CD4-positive, alpha-beta T cell treated with Interleukin-15 for 4 hours (primary cell): Measurements from ENCODE around the gene OVCA2.

ENCODE experiments used
- DNase-seq: peaks from one replicate; pipeline ENCODE4 v3.0.0-alpha.2; 2020; ENCODE audit warnings: low spot score

OVCA2 gene

DNA sequence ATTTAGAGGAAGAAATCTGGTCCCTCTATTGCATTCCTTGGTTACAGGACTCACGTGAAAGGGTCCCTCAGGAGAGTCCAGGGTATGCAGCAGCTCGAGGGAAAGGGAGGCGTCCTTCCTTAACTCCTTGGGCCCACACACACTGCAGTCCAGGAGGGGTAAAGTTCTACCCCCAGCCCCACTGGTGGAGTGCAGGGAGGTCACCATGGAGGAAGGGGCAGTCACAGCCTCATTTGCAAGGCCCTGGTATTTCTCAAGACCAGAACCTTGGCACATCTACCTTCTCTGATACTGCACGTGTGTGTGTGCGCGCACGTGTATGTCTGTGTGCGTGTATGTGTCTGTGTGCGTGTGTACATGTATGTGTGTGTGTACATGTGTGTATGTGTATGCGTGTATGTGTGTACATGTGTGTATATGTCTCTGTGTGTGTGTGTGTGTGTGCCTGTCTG is 24.2 kb downstream of the OVCA2 start:
- no peak for DNase-seq

DNA sequence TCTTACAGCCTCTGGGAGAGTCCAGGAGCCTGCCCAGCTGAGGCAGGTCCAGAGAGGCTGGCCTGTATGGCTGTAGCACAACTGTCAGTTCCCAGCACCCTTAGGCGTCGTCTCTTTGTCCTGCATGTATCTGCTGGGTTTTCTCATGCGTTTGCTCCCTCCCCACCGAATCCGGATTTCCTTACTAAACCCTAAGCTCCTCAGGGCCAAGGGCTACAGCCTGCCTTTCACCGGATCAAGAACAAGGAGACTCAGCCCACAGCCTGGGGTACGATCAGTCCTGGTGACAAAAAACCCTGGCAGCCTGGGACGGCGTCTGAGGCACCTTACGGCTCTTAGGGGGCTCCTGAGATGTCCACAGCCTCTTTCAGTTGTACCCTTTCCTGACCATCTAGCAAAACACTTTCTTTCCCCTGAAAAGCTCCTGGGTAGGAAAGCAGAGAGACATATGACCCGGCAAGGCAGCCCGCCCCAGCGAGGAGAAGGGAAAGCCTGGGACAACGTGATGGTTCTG is 25.3 kb downstream of the OVCA2 start:
- no peak for DNase-seq

DNA sequence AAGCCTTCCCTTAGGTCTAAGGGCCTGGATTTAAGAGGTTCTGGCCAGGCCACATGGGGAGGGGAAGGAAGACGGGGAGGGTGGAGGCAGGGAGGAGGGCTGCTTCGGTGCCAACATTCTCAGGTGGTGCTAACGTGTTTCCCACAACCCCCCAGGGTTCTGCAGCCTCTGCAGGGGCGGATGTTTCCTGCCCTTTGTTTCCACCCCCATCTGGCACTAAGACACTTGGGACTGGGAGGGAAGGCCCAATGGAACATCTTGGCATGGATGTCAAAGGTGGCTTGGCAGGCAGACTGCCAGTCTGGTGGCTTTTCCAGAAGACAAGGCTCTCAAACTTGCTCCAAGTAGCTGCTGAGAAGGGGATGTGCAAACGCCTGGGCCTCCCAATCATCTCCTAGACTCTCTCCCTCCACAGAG is 25.8 kb downstream of the OVCA2 start:
- DNase-seq = no peak

DNA sequence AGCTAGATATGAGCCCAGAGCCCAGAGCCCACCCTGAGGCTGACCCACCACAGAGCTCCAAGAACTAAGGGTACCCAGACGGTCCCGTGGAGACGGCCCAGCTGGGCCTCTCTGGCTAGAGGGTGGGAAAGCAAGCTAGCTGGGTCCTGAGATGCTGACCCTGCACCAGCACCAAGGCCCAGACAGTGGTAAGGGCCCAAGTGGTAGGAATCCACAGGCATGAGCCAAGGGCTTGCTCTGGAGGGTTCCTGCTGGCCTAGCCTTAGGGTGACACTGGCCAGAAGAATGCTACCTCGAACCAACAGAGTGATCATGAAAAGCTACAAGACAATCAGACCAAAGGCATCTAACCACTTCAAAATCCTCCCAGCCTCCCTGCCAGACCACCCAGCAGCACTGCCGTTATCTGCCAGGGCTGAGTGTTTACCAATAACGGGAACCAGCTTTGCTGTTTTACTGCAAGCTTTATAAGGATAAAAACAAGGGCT is 26.3 kb downstream of the OVCA2 start:
- DNase-seq = no peak

DNA sequence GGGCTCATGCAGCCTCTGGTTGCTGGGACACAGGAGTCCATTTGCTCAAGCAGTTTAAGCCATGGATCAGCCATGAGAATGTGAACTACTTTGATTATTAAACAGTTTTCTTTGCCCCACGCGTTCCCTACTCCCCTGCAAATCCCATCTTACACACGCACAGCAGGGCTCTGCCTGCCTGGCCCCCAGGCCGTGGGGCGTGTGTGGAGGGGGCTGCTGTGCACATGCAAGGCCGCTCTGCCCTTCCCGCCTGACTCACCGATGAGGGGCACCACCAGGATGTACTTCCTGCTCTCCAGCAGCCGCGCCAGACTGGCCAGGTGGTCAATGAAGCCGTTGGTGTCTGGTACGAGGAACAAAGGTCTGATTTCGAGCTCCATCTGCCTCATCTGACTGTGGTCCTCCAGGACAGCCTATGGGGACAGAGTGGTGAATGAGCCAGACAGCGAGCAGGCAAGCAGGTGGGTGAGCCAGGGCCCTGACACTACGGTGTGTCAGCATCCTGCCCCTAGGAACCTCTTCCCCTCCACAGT is 26.8 kb downstream of the OVCA2 start:
- DNase-seq = no peak

DNA sequence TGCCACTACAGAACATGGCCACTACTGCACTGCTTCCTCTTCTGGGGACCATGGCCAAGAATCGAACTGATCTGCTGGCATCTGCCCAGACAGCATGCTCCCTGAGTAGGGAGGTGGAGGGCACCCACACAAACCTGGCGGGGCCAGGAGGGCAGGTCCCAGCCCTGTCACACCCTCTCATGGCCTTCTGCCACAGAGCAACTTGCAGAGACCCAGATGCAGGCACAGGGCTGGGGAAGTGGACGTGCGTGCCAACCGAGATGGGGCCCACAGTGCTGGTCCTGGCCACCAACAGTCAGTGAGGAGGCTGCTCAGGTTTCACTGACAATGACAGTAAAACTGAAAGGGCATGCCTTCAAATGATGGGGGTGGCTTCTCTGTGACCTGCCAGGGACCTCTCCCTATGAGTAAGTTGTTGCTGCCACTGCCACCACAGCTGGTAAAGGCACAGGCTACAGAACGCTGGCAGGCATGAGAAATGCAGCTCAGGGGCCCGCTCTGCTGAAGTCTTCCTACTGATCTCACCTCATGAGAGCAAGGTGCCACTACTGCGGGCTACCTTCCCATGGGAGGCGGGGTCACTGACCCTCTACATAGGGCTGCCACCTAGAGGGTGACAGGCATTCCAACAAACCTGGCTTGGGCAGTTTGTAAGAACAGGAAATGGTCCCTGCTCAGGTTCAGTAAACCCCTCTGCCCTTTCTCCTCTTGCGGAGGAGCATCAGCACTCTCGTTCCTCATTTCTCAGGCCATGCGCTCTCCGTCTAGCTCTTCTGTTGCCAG is 28.6 kb downstream of the OVCA2 start:
- DNase-seq = peak; percentile 38

DNA sequence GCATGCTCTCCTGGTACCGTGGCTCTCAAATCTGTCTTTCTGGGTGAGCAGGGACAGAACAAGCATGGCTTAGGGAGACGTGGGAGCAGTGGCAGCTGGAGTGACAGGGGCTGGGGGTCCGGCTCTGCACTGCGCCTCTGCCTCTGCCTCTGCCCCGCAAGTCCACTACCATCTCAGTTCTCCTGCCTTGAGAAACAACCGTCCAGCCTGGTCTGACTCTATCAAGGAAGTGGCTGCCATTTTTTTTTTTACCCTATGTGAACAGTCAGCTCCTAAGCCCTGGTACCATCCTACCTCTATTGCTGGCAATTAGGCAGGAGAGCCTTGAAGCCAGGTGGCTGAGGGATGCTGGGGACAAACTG is 29.2 kb downstream of the OVCA2 start:
- DNase-seq = no peak

DNA sequence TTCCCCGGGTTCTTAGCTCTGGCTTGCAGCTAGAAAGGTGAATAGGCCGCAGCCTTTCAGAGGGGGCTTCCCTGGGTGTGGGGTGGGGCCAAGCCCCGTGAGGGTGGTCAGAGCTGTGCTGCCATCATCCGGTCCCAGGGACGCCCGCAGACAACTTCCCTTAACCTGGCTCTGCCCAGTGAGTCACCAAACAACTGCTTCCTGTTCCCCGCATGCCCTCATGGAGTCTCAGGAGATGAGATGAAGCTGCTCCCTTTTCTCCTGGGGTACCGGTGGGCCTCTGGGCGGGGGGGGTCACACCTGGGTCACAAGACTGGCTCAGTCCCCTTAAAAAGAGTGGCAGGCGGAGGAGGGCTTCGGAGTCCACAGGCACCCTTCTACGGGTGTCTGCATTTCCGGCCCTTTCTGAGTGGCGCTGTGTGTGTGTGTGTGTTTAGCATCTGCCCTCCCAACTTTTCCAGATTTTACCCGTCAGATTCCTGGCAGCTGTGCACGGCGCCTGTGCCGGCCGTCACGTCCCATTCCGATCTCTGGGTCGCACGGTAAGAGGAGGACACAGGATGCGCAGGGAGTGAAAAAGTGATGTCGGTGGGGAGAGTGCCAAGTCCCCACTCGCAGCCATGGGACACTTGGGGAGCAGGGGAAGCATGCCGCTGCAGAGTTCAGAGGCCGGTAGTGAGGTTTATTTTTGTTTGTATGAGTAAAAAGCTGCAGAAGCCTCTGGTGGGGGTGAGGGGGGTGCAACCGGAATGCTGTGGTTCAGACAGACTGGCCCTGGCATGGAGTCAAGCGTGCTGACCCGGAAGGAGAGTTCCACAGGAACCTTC is 29.8 kb downstream of the OVCA2 start:
- DNase-seq = no peak

DNA sequence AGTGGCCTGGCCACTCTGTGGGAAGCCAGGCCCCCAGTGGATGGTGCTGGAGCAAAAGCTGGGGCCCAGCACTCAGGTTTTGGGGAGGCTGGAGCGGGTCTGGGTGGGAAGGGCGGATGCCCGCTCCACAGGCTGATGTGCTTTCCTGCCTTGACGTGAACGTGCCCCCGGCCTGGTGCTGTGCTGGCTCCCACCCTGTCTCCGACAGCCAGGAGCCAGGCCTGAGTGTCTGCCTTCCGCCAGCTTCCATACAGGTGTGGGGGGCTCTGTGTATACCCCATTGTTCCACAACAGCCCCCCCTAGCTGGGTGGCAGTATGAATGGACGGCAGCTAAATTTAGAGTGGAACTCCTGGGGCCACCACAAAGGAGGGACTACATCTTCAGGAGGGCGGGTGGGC is 33.1 kb downstream of the OVCA2 start:
- DNase-seq = no peak

DNA sequence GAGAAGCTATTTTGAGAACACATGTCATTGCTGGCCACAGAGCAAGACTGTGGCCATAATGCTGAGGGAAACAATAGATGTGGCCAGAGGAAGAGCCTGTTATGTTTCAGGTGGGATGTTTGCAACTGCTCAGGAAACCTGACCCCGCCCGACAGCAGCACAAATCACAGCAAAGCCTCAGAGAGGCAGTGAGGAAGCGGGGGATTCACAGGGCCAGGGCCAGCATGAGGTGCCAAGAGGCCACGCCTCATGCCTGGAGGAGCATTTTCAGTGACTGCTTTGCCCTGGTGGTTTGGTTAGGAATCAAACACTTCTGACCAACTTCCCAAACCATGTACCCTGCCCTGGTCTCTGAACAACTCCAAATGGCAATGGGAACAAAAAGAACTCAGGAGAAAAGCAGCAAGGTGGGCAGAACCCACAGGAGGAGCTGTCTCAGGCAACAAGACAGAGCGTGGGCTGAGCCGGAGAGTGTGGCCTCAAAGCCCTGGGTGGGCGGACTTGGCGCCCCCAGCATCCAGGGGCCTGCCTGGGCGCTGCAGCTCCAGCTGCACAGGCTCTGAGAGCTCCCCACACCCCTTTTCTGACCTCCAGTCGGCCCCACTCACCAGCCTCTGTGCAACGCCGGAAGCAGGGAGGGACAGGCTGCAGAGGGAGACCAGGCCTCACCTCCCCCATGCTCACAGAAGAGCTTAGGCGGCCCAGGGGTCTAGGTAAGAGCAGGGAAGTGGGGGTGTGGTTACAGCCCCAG is 33.7 kb downstream of the OVCA2 start:
- DNase-seq = no peak

DNA sequence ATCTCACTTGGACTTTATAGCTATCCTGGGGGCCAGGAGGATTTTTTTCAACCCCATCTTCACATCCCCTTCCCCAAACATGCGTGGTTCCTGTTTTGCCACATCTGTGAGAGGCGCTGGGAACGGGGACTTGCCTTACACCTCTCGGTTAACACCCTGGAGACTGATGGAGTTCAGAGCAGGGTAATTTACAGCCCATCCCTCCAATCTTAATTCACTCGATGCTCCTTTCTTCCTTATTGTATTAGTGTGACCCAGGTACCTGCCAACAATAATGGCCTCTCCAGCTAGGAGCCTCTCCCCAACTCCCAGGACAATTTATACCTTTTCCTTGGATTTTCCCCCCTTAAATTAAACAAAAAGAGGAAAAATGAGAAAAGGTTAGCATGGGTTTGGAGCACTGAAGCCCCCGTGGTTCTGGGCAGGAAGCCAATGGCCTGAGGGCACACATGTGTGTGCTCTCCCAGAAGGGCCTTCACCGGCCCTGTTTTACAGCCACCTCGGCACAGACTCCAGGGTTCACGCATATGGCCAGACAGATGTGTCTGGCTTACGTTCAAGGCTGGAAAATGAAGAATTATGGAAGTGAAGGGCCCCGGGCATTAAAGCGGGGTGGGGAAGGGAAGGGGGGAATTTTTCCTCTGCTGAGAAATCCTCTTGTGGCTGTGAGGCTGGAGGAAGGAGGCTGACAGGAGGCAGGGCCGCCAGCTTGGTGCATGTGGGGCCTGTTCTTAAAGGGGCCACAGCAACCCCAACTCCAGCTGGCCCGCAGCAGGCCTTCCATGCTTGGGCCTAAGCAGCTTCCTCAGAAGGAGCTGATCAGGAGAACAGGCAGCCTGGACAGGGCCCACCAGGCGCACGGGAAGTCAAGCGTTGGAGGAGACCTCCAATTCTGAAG is 34.5 kb downstream of the OVCA2 start:
- no peak for DNase-seq

DNA sequence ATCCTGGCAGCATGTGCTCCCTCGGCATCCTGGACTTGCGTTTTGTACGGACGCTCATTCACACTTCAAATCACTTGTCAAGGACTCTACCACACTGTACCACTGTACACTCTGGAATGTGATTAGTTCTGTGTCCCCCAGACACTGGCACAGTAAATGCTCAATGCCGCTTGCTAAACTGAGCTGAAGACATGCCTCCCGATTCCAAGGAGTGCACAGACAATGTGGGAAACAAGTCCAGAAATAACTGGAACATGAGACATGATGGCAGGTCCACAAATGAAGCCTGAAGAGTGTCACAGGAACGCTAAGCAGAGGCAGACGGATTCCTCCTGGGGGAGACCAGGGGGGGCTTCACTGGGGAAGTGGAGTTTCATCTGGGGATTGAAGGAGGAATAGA is 35.2 kb downstream of the OVCA2 start:
- DNase-seq = no peak

DNA sequence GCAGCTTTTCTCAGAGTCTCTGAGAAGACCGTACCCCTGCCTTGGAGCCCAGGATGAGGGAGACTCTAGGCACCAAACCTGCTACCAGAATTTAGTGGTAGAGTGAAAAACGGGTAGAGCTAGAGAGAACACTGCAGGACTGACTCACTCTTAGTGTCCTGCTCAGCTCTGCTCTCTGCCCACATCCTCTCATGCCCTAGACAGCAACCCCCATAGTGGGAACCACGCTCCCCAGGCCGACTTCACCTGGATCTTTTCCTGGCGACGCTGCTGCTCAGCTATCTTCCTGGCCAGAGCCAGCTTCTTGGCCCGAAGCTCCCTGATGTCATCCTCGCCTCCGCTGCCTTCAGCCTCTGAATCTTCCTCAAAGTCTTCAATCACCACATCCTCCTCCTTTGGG is 39.7 kb downstream of the OVCA2 start:
- DNase-seq = no peak

DNA sequence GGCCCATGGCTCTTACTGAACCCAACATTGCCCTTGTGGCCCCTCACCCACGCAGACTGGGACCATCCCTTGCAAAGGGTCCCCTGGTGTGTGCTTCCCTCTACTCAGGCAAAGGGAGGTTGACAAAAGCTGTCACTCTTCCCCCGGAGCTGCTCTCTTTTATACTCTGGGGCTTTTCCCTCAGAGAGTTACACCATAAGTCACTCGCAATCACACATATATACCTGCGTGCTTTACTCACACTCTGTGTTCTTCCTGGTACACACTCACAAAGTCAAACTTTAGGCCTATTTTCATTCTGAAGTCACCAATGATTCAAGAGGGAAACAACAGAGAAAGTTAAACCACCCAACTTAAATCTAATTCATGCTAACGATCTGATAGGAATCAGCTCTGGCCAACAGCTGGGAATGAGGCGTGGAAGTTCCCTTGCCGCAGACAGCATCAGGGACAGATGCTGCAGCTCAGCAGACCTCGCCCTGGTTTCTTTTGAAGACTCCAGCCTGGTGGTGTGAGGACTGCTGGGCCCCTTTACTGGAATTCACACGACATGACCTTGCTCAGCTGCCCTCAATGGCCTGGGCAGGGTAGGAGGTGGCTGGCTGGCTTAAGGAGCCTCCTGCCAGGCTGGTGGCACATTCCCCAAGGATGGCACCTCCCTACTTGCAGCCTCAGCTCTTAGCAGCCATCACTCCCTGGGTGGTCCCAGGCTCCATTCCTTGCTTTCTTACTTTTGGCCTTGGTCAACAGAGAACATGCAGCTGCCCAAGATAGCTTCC is 40.4 kb downstream of the OVCA2 start:
- DNase-seq = no peak

DNA sequence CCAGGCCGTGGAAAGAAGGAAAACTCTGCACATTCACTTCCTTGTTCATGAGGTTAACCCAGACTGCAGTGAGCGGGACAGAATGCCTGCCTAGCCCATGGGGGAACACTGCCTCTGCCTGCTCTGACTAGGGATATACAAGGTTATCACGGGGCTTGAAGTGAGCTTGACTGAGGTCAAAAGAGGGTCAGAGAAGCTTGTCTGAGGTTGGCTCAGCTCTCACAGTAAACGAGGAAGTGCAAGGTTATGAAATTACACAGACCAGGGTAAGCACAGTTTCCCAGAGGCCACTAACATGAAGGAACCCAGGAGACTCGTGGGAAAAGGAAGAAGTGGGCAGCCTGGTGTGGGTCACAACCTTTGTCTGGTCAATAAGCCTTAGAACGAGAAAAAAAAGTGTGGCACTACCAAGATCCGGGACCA is 41.8 kb downstream of the OVCA2 start:
- peak; percentile 7 for DNase-seq

DNA sequence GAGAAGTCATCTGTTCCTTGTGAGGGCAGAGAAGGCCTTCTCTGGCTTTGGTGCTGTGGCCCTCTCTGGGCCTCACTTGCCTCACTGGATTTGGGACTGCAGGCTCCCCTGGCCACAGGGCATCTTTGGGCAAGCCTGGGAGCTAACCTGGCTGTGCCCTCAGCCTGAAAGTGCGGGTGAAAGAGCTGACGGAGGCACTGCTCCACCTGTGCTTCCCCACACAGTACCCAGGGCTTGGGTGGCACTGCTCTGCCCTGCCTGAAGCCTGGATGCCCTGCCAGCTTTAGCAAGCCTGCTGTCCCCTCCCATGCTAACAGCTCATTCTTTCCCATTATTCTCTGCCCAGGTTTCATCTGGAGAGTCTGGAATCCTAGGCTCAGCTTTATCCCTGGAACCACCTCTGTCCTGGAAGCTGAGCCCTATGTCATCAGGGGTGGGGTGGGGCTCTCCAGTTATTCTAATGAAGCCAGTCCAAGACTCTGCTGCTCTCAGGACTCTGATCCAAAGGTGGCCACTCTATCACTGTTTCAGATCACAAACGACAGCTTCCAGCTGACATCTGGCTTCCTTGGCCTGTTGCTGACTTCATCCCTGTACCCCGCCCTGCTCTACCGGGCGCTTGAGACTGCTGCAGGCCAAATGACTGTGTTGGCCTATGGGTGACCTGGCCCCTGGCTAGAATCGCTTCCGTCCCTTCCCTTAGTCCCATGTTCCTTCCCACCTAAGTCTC is 42.4 kb downstream of the OVCA2 start:
- DNase-seq = no peak

DNA sequence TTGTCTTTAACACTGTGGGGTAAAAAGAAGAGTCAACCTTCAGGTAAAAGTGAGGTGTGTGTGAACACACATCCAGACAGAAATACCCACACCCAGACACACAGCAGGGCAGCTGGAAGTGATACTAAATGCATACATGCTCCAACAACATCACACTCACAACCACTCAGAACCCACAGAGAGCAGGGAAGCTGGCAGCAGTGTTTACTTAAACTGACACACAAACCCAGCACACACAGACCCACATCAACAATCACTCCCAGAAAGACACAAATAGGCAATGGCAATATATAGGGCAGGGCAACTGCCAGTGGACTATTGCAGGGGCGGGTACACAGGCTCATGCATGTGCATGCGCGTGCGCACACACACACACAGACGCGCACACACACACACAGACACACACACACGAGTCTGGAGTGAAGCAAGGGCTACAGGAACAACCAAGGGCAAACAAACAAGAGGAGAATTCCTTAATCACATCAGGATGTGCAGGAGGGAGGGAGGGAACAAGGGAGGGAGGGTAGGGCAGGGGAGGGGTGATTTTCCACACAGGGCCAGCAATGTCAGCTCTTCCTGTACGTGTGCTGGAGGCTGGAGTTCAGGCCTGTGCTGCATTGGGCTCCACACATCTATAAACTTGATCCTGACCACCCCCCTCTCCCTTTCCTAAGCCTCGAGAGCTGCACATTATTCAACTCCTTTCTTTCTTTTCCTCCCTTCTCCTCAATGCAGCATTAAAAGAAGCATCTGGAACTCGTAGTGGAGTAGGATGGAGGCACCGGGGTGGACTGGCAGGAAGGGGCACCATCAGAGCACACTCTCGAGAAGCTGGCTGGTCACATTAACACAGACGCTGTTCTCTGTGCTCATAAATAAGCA is 43.2 kb downstream of the OVCA2 start:
- no peak for DNase-seq

DNA sequence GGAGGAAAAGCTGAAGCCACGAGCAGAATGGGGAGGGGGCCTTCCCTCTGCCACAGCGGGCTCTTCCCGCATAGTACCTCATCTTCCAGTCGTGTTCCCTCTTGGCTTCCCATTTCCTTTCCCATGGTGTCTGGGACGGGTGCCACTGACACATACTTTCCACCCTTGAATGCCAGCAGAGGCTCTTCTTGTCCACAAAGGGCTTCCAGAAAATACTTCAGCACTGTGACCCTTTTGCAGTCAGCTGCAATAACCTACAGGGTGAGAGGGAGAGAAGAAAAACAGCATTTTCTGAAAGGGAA is 43.8 kb downstream of the OVCA2 start:
- DNase-seq = no peak

DNA sequence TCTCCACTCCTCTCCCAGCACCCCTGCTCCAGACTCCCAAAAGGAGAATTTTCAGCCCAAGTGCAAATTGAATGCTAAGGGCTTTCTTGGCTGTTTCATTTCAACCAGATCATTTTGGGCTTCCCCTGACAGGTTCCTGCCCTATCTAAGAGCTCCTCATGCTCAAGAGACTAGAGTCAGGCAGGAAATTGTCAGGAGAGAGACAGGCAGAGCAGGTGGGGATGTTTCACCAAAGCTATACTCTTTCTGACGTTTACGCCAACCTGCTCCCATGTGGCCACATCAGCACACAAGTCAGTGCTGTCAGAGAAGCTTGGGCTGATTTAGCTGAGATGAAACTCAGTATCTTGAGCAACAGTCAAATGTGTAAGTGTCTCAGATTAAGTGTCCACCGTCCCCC is 44.5 kb downstream of the OVCA2 start:
- no peak for DNase-seq
